OCI-LY3 (cell line): ENCODE results near the gene CCDC13.

ENCODE experiments used
- EZH2phosphoT487 ChIP-seq: fragments of 200-600 bp; shearing (Covaris generic); IDR thresholded peaks from 2 replicates; pipeline ENCODE4 v1.6.1; 2018; ENCODE audit warnings: antibody characterized with exemption, mixed run types, low read depth
- TF ChIP-seq, protein P1 (sequence below): fragments of 200-600, 300-600 bp; sonication (generic); IDR thresholded peaks from 2 replicates; pipeline ENCODE4 v1.5.1; 2014; ENCODE audit warnings: antibody characterized with exemption, low read length, low read depth

DNA sequence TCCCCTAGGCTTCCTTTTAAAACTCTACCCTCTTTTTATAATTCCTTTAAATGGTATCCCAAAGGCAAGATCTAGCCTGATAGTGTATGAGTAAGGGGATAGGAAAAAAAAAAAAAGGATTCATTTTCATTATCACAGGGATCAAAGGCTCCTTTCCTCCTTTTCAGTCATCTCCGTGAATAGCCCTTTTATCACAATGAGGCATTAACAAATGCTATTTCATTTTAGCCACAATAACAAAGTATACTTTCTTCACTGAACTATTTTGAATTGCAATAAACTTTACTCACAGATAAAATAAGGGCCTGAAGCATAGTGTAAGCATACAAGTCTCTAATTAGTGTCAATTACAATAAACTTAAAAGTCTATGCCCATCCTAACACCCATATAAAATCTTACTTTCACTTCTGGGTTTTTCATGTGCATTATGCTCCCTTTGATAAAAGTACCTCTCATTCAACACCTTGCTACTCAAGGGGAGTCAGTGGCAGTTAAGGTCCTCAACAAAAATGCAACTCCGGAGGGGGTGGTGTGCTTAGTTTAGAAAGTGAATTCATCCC, 22.6 kb upstream of the CCDC13 start:
- TF ChIP-seq, protein P1, sequence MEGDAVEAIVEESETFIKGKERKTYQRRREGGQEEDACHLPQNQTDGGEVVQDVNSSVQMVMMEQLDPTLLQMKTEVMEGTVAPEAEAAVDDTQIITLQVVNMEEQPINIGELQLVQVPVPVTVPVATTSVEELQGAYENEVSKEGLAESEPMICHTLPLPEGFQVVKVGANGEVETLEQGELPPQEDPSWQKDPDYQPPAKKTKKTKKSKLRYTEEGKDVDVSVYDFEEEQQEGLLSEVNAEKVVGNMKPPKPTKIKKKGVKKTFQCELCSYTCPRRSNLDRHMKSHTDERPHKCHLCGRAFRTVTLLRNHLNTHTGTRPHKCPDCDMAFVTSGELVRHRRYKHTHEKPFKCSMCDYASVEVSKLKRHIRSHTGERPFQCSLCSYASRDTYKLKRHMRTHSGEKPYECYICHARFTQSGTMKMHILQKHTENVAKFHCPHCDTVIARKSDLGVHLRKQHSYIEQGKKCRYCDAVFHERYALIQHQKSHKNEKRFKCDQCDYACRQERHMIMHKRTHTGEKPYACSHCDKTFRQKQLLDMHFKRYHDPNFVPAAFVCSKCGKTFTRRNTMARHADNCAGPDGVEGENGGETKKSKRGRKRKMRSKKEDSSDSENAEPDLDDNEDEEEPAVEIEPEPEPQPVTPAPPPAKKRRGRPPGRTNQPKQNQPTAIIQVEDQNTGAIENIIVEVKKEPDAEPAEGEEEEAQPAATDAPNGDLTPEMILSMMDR: no peak
- TF ChIP-seq EZH2phosphoT487: no peak
